NCI-H2029 (cell line): ENCODE data around the gene STPG4.
"Not testable (repeated sequence)": the region's sequence is repeated elsewhere in the genome, so short reads cannot be mapped to it uniquely, and the experiment has no call there.

ENCODE experiments used
- DNase-seq: peaks from one replicate; lab custom pipeline; 2025; lab: John Stamatoyannopoulos, UW

The STPG4 gene

GRCh38 chr2:47126783-47127182, 28.3 kb downstream of the STPG4 start:
- no peak for DNase-seq

GRCh38 chr2:47124740-47125139, 30.4 kb downstream of the STPG4 start:
- DNase-seq = not testable (repeated sequence)

GRCh38 chr2:47120424-47120823, 34.7 kb downstream of the STPG4 start:
- DNase-seq = not testable (repeated sequence)

- DNase-seq = no peak
Observed at GRCh38 chr2:47119001-47119400, 36.1 kb downstream of the STPG4 start.

- no peak for DNase-seq
Observed at GRCh38 chr2:47118581-47118980, 36.5 kb downstream of the STPG4 start.

- no peak for DNase-seq
Observed at GRCh38 chr2:47112665-47113435, 42.3 kb downstream of the STPG4 start.

GRCh38 chr2:47109680-47110079, 45.4 kb downstream of the STPG4 start:
- no peak for DNase-seq

GRCh38 chr2:47109007-47109375, 46.1 kb downstream of the STPG4 start:
- no peak for DNase-seq

GRCh38 chr2:47108267-47109006, 46.7 kb downstream of the STPG4 start:
- not testable (repeated sequence) for DNase-seq

GRCh38 chr2:47107201-47107600, 47.9 kb downstream of the STPG4 start:
- not testable (repeated sequence) for DNase-seq

GRCh38 chr2:47106231-47106630, 48.9 kb downstream of the STPG4 start:
- DNase-seq = not testable (repeated sequence)

GRCh38 chr2:47099712-47100111, 55.4 kb downstream of the STPG4 start:
- DNase-seq = not testable (repeated sequence)

GRCh38 chr2:47098953-47099352, 56.2 kb downstream of the STPG4 start:
- DNase-seq = no peak

GRCh38 chr2:47097563-47097962, 57.5 kb downstream of the STPG4 start:
- DNase-seq = no peak

GRCh38 chr2:47096451-47096850, 58.7 kb downstream of the STPG4 start:
- DNase-seq = no peak

GRCh38 chr2:47095349-47096020, 59.6 kb downstream of the STPG4 start:
- DNase-seq = no peak

GRCh38 chr2:47094511-47095142, 60.5 kb downstream of the STPG4 start:
- DNase-seq = no peak

GRCh38 chr2:47093626-47094025, 61.5 kb downstream of the STPG4 start:
- no peak for DNase-seq

GRCh38 chr2:47092465-47092864, 62.6 kb downstream of the STPG4 start:
- no peak for DNase-seq

GRCh38 chr2:47091118-47091517, 64.0 kb downstream of the STPG4 start:
- no peak for DNase-seq

- no peak for DNase-seq
Observed at GRCh38 chr2:47089083-47089464, 66.0 kb downstream of the STPG4 start.

- DNase-seq = no peak
Observed at GRCh38 chr2:47088371-47089082, 66.6 kb downstream of the STPG4 start.
